Stimulated activated CD4-positive, alpha-beta T cell treated with anti-CD3 and anti-CD28 coated beads, Interleukin-12 subunit alpha, Interleukin-12 subunit beta, amount 100 ng/mL, for 4 hours (primary cell): ENCODE results near the gene UBE2E2.

Experiments
- DNase-seq: peaks from one replicate; pipeline ENCODE4 v3.0.0-alpha.2; 2020

Gene UBE2E2

GRCh38 chr3:23549148-23549910, 346.2 kb downstream of the UBE2E2 start:
- no peak for DNase-seq

- no peak for DNase-seq
Measured at GRCh38 chr3:23550402-23550801, 347.3 kb downstream of the UBE2E2 start.

GRCh38 chr3:23552506-23552905, 349.4 kb downstream of the UBE2E2 start:
- no peak for DNase-seq

GRCh38 chr3:23553353-23553752, 350.2 kb downstream of the UBE2E2 start:
- DNase-seq, result no peak

GRCh38 chr3:23565041-23565775, 362.1 kb downstream of the UBE2E2 start:
- DNase-seq, result no peak

- no peak for DNase-seq
Measured at GRCh38 chr3:23566499-23566898, 363.4 kb downstream of the UBE2E2 start.

GRCh38 chr3:23567917-23568316, 364.8 kb downstream of the UBE2E2 start:
- DNase-seq, result no peak

GRCh38 chr3:23573827-23574226, 370.7 kb downstream of the UBE2E2 start:
- no peak for DNase-seq

GRCh38 chr3:23574822-23575315, 371.7 kb downstream of the UBE2E2 start:
- DNase-seq, result no peak

- DNase-seq, result no peak
Measured at GRCh38 chr3:23575697-23576096, 372.6 kb downstream of the UBE2E2 start.

- no peak for DNase-seq
Measured at GRCh38 chr3:23576379-23576959, 373.3 kb downstream of the UBE2E2 start.

GRCh38 chr3:23580096-23580713, 377.1 kb downstream of the UBE2E2 start:
- DNase-seq, result no peak

GRCh38 chr3:23583980-23584740, 381.0 kb downstream of the UBE2E2 start:
- DNase-seq, result no peak

- no peak for DNase-seq
Measured at GRCh38 chr3:23587513-23587912, 384.4 kb downstream of the UBE2E2 start.

- DNase-seq, result no peak
Measured at GRCh38 chr3:23588547-23588946, 385.4 kb downstream of the UBE2E2 start.

GRCh38 chr3:23589602-23590001, 386.5 kb downstream of the UBE2E2 start:
- no peak for DNase-seq

GRCh38 chr3:23590424-23591273, 387.5 kb downstream of the UBE2E2 start:
- no peak for DNase-seq

- DNase-seq, result no peak
Measured at GRCh38 chr3:23591374-23591773, 388.2 kb downstream of the UBE2E2 start.

- no peak for DNase-seq
Measured at GRCh38 chr3:23592961-23593931, 390.1 kb downstream of the UBE2E2 start.

- DNase-seq, result no peak
Measured at GRCh38 chr3:23594066-23594465, 390.9 kb downstream of the UBE2E2 start.
